HepG2 (cell line): ENCODE measurements around the gene ARPC5. TPM values are rescaled to one million over a fixed set of nuclear protein-coding genes. Genes with fewer than 3 reads are reported as not detected.

Experiments used
- AGO2 ChIP-seq: fragments of 200-400 bp; formaldehyde crosslinking; optimal IDR thresholded peaks from 2 replicates; pipeline ENCODE3; 2017; ENCODE audit warnings: mild to moderate bottlenecking, low read depth, low read length, moderate library complexity
- GABPA ChIP-seq, 2 experiments: IDR thresholded peaks; 2 replicates each; pipeline ENCODE4 v1.6.1; 2011 to 2016; ENCODE audit warnings: low read depth in 2 of 2, low read length in 1 of 2, missing biosample characterization in 1 of 2, missing genetic modification characterization in 1 of 2
- HNF4A ChIP-seq: sonication (generic); formaldehyde crosslinking; IDR thresholded peaks from 2 replicates; pipeline ENCODE4 v1.4.0; 2020; ENCODE audit warnings: missing genetic modification reagents
- HOXA9 ChIP-seq: sonication (generic); formaldehyde crosslinking; IDR thresholded peaks from 2 replicates; pipeline ENCODE4 v1.8.1; 2022; ENCODE audit warnings: missing genetic modification reagents, mild to moderate bottlenecking, moderate library complexity, borderline replicate concordance
- IRX3 ChIP-seq: sonication (generic); formaldehyde crosslinking; IDR thresholded peaks from 2 replicates; pipeline ENCODE4 v1.8.1; 2023; ENCODE audit warnings: mild to moderate bottlenecking, low read depth, missing genetic modification reagents, borderline replicate concordance
- RARG ChIP-seq: sonication (generic); formaldehyde crosslinking; IDR thresholded peaks from 2 replicates; pipeline ENCODE4 v1.4.0; 2020; ENCODE audit warnings: low read depth, mild to moderate bottlenecking, missing genetic modification reagents
- ZNF577 ChIP-seq: sonication (generic); formaldehyde crosslinking; IDR thresholded peaks from 2 replicates; pipeline ENCODE4 v1.4.0; 2020; ENCODE audit warnings: mild to moderate bottlenecking, low read depth, missing genetic modification reagents, borderline replicate concordance
- ZZZ3 ChIP-seq: sonication (generic); formaldehyde crosslinking; IDR thresholded peaks from 2 replicates; pipeline ENCODE4 v1.4.0; 2020; ENCODE audit warnings: missing genetic modification reagents, mild to moderate bottlenecking, borderline replicate concordance
- polyA plus RNA-seq, 8 experiments: library from polyadenylated mRNA; depleted of rRNA in 3 of 8; stranded (reverse) in 7 of 8; unstranded in 1 of 8; fragments of >200 nt; fragmentation: Illumina TruSeq in 4 of 8; extraction: Trizol in 4 of 8; gene quantifications; 2 replicates each; pipeline versions ENCODE4 v1.2.1 to v1.2.3, GENCODE V29; 2011 to 2016; ENCODE audit warnings: low read depth in 4 of 8, missing spikeins in 1 of 8, mixed read lengths in 1 of 8; ENCODE audit not compliant: insufficient read depth in 1 of 8
- total RNA-seq, 5 experiments: library from RNA; depleted of rRNA; stranded (reverse); fragments of >200 nt; fragmentation: Illumina TruSeq; extraction: Trizol; gene quantifications; 2 replicates each; pipeline ENCODE4 v1.2.3, GENCODE V29; 2016; ENCODE audit warnings: low read depth in 1 of 5
- TF ChIP-seq, protein P1 (sequence below): sonication (generic); formaldehyde crosslinking; IDR thresholded peaks from 2 replicates; pipeline ENCODE4 v1.8.0; 2022; ENCODE audit warnings: mild to moderate bottlenecking, missing genetic modification reagents, borderline replicate concordance
- TF ChIP-seq, protein P2 (sequence below), 2 experiments: fragments of 450-650 bp in 1 of 2; sonication (generic) in 1 of 2; formaldehyde crosslinking in 1 of 2; IDR thresholded peaks; 2 replicates each; pipeline versions ENCODE4 v1.6.1 to v1.8.0; 2016 to 2022; ENCODE audit warnings: antibody characterized with exemption in 1 of 2, mild to moderate bottlenecking in 1 of 2, missing genetic modification reagents in 1 of 2
- TF ChIP-seq, protein P3 (sequence below): sonication (generic); formaldehyde crosslinking; IDR thresholded peaks from 2 replicates; pipeline ENCODE4 v1.4.0; 2020; ENCODE audit warnings: mild to moderate bottlenecking, missing genetic modification reagents
- TF ChIP-seq, protein P4 (sequence below): sonication (generic); formaldehyde crosslinking; IDR thresholded peaks from 2 replicates; pipeline ENCODE4 v1.4.0; 2020; ENCODE audit warnings: mild to moderate bottlenecking, missing genetic modification reagents

The ARPC5 gene
- total and polyA plus RNA-seq, 2 of the 13 experiments (the other 11 are each of a cell fraction or from before 2014, with no cell fraction given), result 48.4 to 106 TPM

DNA sequence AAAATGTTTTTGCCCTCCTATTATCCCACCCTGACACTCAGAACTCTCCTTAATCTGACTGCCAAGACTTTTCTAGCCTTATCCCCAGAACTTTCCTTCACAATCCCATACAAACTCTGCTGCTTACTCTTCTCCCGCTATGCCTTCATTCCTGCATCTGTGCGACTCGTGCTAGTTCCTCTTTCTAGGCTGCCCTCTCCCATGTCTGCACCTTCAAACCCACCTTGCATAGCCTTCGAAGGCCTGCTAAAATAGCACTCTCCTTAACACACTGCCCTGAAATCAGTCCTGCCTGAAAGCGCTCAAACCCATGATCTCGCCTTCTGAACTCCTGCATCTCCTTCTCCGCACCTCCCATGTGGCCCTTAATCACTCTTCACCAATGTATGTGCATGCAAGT is 42.9 kb downstream of the ARPC5 start (continued):
- TF ChIP-seq, protein P1, sequence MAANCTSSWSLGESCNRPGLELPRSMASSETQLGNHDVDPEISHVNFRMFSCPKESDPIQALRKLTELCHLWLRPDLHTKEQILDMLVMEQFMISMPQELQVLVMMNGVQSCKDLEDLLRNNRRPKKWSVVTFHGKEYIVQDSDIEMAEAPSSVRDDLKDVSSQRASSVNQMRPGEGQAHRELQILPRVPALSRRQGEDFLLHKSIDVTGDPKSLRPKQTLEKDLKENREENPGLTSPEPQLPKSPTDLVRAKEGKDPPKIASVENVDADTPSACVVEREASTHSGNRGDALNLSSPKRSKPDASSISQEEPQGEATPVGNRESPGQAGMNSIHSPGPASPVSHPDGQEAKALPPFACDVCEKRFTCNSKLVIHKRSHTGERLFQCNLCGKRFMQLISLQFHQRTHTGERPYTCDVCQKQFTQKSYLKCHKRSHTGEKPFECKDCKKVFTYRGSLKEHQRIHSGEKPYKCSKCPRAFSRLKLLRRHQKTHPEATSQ, result no peak
- TF ChIP-seq HNF4A (CRISPR knock-in tag) (no peak), AGO2 (no peak), GABPA (IDR thresholded peaks at IDR 0.05; ENCODE audit: low read depth, low read length) (no peak), GABPA (CRISPR knock-in tag; IDR thresholded peaks at IDR 0.05; ENCODE audit: low read depth) (no peak), RARG (CRISPR knock-in tag) (no peak), ZZZ3 (no peak), HOXA9 (CRISPR knock-in tag) (no peak), IRX3 (no peak), ZNF577 (CRISPR knock-in tag) (no peak)
- TF ChIP-seq, protein P2, sequence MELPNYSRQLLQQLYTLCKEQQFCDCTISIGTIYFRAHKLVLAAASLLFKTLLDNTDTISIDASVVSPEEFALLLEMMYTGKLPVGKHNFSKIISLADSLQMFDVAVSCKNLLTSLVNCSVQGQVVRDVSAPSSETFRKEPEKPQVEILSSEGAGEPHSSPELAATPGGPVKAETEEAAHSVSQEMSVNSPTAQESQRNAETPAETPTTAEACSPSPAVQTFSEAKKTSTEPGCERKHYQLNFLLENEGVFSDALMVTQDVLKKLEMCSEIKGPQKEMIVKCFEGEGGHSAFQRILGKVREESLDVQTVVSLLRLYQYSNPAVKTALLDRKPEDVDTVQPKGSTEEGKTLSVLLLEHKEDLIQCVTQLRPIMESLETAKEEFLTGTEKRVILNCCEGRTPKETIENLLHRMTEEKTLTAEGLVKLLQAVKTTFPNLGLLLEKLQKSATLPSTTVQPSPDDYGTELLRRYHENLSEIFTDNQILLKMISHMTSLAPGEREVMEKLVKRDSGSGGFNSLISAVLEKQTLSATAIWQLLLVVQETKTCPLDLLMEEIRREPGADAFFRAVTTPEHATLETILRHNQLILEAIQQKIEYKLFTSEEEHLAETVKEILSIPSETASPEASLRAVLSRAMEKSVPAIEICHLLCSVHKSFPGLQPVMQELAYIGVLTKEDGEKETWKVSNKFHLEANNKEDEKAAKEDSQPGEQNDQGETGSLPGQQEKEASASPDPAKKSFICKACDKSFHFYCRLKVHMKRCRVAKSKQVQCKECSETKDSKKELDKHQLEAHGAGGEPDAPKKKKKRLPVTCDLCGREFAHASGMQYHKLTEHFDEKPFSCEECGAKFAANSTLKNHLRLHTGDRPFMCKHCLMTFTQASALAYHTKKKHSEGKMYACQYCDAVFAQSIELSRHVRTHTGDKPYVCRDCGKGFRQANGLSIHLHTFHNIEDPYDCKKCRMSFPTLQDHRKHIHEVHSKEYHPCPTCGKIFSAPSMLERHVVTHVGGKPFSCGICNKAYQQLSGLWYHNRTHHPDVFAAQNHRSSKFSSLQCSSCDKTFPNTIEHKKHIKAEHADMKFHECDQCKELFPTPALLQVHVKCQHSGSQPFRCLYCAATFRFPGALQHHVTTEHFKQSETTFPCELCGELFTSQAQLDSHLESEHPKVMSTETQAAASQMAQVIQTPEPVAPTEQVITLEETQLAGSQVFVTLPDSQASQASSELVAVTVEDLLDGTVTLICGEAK (IDR thresholded peaks at IDR 0.05), result no peak
- TF ChIP-seq, protein P2 (CRISPR knock-in tag; IDR thresholded peaks at IDR 0.05), result no peak
- TF ChIP-seq, protein P3, sequence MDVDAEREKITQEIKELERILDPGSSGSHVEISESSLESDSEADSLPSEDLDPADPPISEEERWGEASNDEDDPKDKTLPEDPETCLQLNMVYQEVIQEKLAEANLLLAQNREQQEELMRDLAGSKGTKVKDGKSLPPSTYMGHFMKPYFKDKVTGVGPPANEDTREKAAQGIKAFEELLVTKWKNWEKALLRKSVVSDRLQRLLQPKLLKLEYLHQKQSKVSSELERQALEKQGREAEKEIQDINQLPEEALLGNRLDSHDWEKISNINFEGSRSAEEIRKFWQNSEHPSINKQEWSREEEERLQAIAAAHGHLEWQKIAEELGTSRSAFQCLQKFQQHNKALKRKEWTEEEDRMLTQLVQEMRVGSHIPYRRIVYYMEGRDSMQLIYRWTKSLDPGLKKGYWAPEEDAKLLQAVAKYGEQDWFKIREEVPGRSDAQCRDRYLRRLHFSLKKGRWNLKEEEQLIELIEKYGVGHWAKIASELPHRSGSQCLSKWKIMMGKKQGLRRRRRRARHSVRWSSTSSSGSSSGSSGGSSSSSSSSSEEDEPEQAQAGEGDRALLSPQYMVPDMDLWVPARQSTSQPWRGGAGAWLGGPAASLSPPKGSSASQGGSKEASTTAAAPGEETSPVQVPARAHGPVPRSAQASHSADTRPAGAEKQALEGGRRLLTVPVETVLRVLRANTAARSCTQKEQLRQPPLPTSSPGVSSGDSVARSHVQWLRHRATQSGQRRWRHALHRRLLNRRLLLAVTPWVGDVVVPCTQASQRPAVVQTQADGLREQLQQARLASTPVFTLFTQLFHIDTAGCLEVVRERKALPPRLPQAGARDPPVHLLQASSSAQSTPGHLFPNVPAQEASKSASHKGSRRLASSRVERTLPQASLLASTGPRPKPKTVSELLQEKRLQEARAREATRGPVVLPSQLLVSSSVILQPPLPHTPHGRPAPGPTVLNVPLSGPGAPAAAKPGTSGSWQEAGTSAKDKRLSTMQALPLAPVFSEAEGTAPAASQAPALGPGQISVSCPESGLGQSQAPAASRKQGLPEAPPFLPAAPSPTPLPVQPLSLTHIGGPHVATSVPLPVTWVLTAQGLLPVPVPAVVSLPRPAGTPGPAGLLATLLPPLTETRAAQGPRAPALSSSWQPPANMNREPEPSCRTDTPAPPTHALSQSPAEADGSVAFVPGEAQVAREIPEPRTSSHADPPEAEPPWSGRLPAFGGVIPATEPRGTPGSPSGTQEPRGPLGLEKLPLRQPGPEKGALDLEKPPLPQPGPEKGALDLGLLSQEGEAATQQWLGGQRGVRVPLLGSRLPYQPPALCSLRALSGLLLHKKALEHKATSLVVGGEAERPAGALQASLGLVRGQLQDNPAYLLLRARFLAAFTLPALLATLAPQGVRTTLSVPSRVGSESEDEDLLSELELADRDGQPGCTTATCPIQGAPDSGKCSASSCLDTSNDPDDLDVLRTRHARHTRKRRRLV (CRISPR knock-in tag), result no peak
- TF ChIP-seq, protein P4, sequence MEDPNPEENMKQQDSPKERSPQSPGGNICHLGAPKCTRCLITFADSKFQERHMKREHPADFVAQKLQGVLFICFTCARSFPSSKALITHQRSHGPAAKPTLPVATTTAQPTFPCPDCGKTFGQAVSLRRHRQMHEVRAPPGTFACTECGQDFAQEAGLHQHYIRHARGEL (CRISPR knock-in tag), result no peak
